Stimulated activated CD4-positive, alpha-beta T cell treated with anti-CD3 and anti-CD28 coated beads, TNF-alpha, amount 100 ng/mL, for 48 hours (primary cell): ENCODE measurements around the gene ARL6IP1.

Experiments
- DNase-seq, 3 donors: peaks; one replicate each; pipeline ENCODE4 v3.0.0-alpha.2; 2020; ENCODE audit warnings: low read depth in 3 of 3

Gene ARL6IP1

GRCh38 chr16:18801145-18801972 lies at the start of gene ARL6IP1:
Gene ARL6IP1, minus strand, starts transcription at chr16:18801549. Its CDS starts 83 bp downstream, at chr16:18801466.
- peak; percentile 96 to 98 (median 98) for DNase-seq

GRCh38 chr16:18846416-18846815 lies 45.1 kb upstream of the ARL6IP1 start:
- DNase-seq: no peak

- DNase-seq: no peak
These were observed 41.2 kb upstream of the ARL6IP1 start for GRCh38 chr16:18842565-18842964.

GRCh38 chr16:18841833-18842525 lies 40.6 kb upstream of the ARL6IP1 start:
- no peak for DNase-seq

- DNase-seq: no peak
These were observed 38.2 kb upstream of the ARL6IP1 start for GRCh38 chr16:18839555-18839954.

GRCh38 chr16:18836702-18837101 lies 35.4 kb upstream of the ARL6IP1 start:
- DNase-seq: no peak

GRCh38 chr16:18834864-18835263 lies 33.5 kb upstream of the ARL6IP1 start:
- DNase-seq: no peak

- DNase-seq: no peak
These were observed 32.6 kb upstream of the ARL6IP1 start for GRCh38 chr16:18833707-18834505.

GRCh38 chr16:18832613-18833012 lies 31.3 kb upstream of the ARL6IP1 start:
- DNase-seq: no peak

GRCh38 chr16:18832006-18832405 lies 30.7 kb upstream of the ARL6IP1 start:
- DNase-seq: no peak

GRCh38 chr16:18829251-18829650 lies 27.9 kb upstream of the ARL6IP1 start:
- DNase-seq: no peak

- no peak for DNase-seq
These were observed 26.5 kb upstream of the ARL6IP1 start for GRCh38 chr16:18827890-18828289.

GRCh38 chr16:18816286-18816685 lies 14.9 kb upstream of the ARL6IP1 start:
- DNase-seq: no peak

- no peak for DNase-seq
These were observed 10.6 kb upstream of the ARL6IP1 start for GRCh38 chr16:18811925-18812324.

- no peak for DNase-seq
These were observed 7.8 kb upstream of the ARL6IP1 start for GRCh38 chr16:18809165-18809564.

- no peak for DNase-seq
These were observed 4.0 kb upstream of the ARL6IP1 start for GRCh38 chr16:18805257-18805773.

- no peak for DNase-seq
These were observed 3.2 kb upstream of the ARL6IP1 start for GRCh38 chr16:18804540-18804939.

- no peak for DNase-seq
These were observed 2.5 kb upstream of the ARL6IP1 start for GRCh38 chr16:18803569-18804462.

- no peak for DNase-seq
These were observed 1.5 kb upstream of the ARL6IP1 start for GRCh38 chr16:18802767-18803343.

GRCh38 chr16:18800775-18801144 lies 589 bp downstream of the ARL6IP1 start:
- DNase-seq: no peak

GRCh38 chr16:18800293-18800692 lies 1.1 kb downstream of the ARL6IP1 start:
- no peak for DNase-seq
